Fibroblast of lung (primary cell): Measurements from ENCODE around the gene CEP131. TPM values are rescaled to one million over a fixed set of nuclear protein-coding genes. Genes with fewer than 3 reads are reported as not detected.

ENCODE experiments used
- DNase-seq, 2 donors: peaks; one replicate each; pipeline versions ENCODE4 v3.0.0 to v3.0.0-alpha.2; 2010; ENCODE audit warnings: low read depth in 2 of 2
- H2AFZ ChIP-seq: 2 replicates; pipeline ENCODE4 v1.5.1; 2012; ENCODE audit warnings: low read length, control low read depth, inconsistent platforms
- H3K27ac ChIP-seq: 2 replicates; pipeline ENCODE4 v1.5.1; 2011; ENCODE audit warnings: low read length, control low read depth; ENCODE audit not compliant: insufficient read depth
- H3K27me3 ChIP-seq: 2 replicates; pipeline ENCODE4 v1.5.1; 2011; ENCODE audit warnings: mild to moderate bottlenecking, low read length; ENCODE audit not compliant: control insufficient read depth, insufficient read depth
- H3K36me3 ChIP-seq: 2 replicates; pipeline ENCODE4 v1.5.1; 2011; ENCODE audit warnings: low read length; ENCODE audit not compliant: control insufficient read depth, insufficient read depth
- H3K4me1 ChIP-seq: 2 replicates; pipeline ENCODE4 v1.5.1; 2011; ENCODE audit warnings: low read length; ENCODE audit not compliant: control insufficient read depth, insufficient read depth; ENCODE audit errors: extremely low read depth
- H3K4me2 ChIP-seq: 2 replicates; pipeline ENCODE4 v1.5.1; 2011; ENCODE audit warnings: low read length, control low read depth; ENCODE audit not compliant: insufficient read depth; ENCODE audit errors: extremely low read depth
- H3K4me3 ChIP-seq, 4 experiments: fragments of 200-600 bp in 1 of 4; sonication (generic) in 1 of 4; replicated peaks in 1 of 4; 2 replicates each; pipeline ENCODE4 v1.5.1; 2011 to 2016; ENCODE audit warnings: low read length in 4 of 4, low read depth in 3 of 4, mild to moderate bottlenecking in 3 of 4, control low read depth in 2 of 4, inconsistent platforms in 1 of 4, mixed read lengths in 1 of 4; ENCODE audit not compliant: insufficient read depth in 1 of 4; ENCODE audit errors: control extremely low read depth in 1 of 4
- H3K79me2 ChIP-seq: 2 replicates; pipeline ENCODE4 v1.5.1; 2012; ENCODE audit warnings: mild to moderate bottlenecking, low read length, inconsistent platforms; ENCODE audit not compliant: control insufficient read depth, insufficient read depth
- H3K9ac ChIP-seq: 2 replicates; pipeline ENCODE4 v1.5.1; 2011; ENCODE audit warnings: mild to moderate bottlenecking, low read length, control low read depth; ENCODE audit not compliant: insufficient read depth
- H3K9me3 ChIP-seq: 2 replicates; pipeline ENCODE4 v1.5.1; 2012; ENCODE audit warnings: low read depth, low read length; ENCODE audit not compliant: control insufficient read depth, insufficient read depth
- H4K20me1 ChIP-seq: 2 replicates; pipeline ENCODE4 v1.5.1; 2011; ENCODE audit warnings: low read length; ENCODE audit not compliant: control insufficient read depth, insufficient read depth; ENCODE audit errors: extremely low read depth
- EZH2 ChIP-seq: IDR thresholded peaks from 2 replicates; pipeline ENCODE4 v1.5.1; 2012; ENCODE audit warnings: low read length, control low read depth, mild to moderate bottlenecking; ENCODE audit errors: missing control alignments
- polyA plus RNA-seq, 2 donors: library from polyadenylated mRNA; depleted of rRNA in 1 of 2; stranded (reverse) in 1 of 2; unstranded in 1 of 2; fragments of >200 nt; gene quantifications; 2 replicates each; pipeline ENCODE4 v1.2.1, GENCODE V29; 2011 to 2012; ENCODE audit warnings: missing spikeins in 1 of 2
- total RNA-seq: library from RNA; depleted of rRNA; stranded (reverse); fragments of >200 nt; gene quantifications from 2 replicates; pipeline ENCODE4 v1.2.1, GENCODE V29; 2014
- TF ChIP-seq, protein P1 (sequence below), 2 donors: IDR thresholded peaks in 1 of 2; conservative IDR thresholded peaks in 1 of 2; 1 replicate in 1 of 2; 2 replicates in 1 of 2; pipeline ENCODE4 v1.5.1; 2011 to 2012; ENCODE audit warnings: low read length in 2 of 2, control low read depth in 1 of 2, inconsistent platforms in 1 of 2, low read depth in 1 of 2, mild to moderate bottlenecking in 1 of 2

CEP131 gene
- total and polyA plus RNA-seq, 2 donors (not counting 1 experiment from before 2014, with no cell fraction given) = 2.0 to 7.4 TPM

DNA sequence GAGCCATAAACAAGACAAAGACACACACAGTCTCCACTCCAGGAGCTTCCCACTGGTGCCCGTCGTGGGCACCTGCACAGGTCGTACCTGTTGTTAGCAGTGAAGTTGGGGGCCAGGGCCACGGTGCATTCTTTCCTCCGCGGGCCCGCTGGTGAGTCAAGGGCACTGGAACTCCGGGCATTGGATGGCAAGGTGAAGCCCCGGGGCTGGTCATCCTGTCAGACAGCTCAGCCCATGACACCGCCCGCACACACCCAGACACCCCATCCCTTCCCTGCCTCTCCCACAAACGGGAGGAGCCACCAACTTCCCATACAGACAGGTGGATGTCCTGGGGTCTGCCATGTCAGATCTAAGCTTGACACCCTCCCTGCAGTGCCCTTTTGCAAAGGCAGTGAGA, 16.1 kb downstream of the CEP131 start:
- TF ChIP-seq, protein P1, sequence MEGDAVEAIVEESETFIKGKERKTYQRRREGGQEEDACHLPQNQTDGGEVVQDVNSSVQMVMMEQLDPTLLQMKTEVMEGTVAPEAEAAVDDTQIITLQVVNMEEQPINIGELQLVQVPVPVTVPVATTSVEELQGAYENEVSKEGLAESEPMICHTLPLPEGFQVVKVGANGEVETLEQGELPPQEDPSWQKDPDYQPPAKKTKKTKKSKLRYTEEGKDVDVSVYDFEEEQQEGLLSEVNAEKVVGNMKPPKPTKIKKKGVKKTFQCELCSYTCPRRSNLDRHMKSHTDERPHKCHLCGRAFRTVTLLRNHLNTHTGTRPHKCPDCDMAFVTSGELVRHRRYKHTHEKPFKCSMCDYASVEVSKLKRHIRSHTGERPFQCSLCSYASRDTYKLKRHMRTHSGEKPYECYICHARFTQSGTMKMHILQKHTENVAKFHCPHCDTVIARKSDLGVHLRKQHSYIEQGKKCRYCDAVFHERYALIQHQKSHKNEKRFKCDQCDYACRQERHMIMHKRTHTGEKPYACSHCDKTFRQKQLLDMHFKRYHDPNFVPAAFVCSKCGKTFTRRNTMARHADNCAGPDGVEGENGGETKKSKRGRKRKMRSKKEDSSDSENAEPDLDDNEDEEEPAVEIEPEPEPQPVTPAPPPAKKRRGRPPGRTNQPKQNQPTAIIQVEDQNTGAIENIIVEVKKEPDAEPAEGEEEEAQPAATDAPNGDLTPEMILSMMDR (conservative IDR thresholded peaks at IDR 0.05 in 1 of 2, IDR thresholded peaks at IDR 0.05 in 1 of 2; ENCODE audit: low read depth in 1 of 2, low read length in 2 of 2) = no peak
- no peak for TF ChIP-seq EZH2
- Histone ChIP-seq H3K27ac (no peak overlapping the region), H4K20me1 (no peaks in the 10 kb centered on the region)

DNA sequence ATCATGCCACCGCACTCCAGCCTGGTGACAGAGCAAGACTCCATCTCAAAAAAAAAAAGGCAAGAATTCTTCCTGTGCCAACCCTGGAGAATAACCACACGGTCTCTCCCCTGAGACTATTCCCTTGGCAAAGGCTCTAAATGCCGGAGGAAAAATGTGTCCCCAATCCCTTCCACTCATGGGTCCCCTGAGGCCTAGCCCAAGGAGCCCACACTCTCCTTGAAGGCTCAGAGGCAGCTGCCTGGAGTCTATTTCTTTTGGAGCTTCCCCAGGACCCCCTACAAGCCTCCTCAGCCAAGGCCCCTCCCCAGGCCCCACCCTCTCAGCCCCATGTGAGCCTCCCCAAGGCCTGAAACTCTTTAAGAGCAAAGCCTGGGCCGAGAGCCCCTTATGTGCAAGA, 16.6 kb downstream of the CEP131 start:
- Histone ChIP-seq H3K4me1 (no peaks in the 10 kb centered on the region), H3K4me2 (no peak overlapping the region), H2AFZ (no peak overlapping the region), H3K27ac (no peak overlapping the region), H3K27me3 (no peaks in the 10 kb centered on the region), H3K36me3 (peaks cover 3% of the 10 kb centered on the region), H3K9ac (no peak overlapping the region), H3K79me2 (no peaks in the 10 kb centered on the region), H4K20me1 (no peaks in the 10 kb centered on the region), H3K4me3 (no peak overlapping the region), H3K9me3 (no peaks in the 10 kb centered on the region)
- TF ChIP-seq, protein P1 (conservative IDR thresholded peaks at IDR 0.05 in 1 of 2, IDR thresholded peaks at IDR 0.05 in 1 of 2; ENCODE audit: low read depth in 1 of 2, low read length in 2 of 2) = no peak
- TF ChIP-seq EZH2 = no peak
- no peak for DNase-seq

More for the DNA sequence above, 16.1 kb downstream of the CEP131 start:
- no peaks in the 10 kb centered on the region for H3K9me3 ChIP-seq
- H3K4me1 ChIP-seq = no peaks in the 10 kb centered on the region
- H2AFZ ChIP-seq = no peak overlapping the region
- H3K4me2 ChIP-seq = no peak overlapping the region
- H3K27me3 ChIP-seq = no peaks in the 10 kb centered on the region
- H3K79me2 ChIP-seq = no peaks in the 10 kb centered on the region
- no peak overlapping the region for H3K4me3 ChIP-seq
- no peak for DNase-seq
- H3K36me3 ChIP-seq = peaks cover 3% of the 10 kb centered on the region
- no peak overlapping the region for H3K9ac ChIP-seq

DNA sequence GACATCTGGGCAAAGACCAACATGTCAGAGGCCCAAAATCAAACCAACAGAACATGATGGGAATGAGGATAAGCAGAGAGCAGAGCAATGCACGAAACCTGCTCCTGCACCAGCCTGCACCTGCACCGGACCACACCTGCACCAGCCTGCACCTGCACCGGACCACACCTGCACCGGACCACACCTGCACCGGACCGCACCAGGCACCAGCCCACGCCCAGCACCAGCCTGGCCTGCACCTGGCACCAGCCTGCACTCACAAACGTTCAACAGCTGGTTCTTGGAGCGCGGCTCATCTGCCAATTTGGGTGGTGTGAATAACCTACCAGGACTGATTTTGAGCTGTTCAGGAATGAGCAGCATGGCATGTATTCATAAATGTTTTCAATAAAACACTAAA, 18.2 kb downstream of the CEP131 start:
- Histone ChIP-seq H3K4me1 (no peaks in the 10 kb centered on the region), H4K20me1 (no peaks in the 10 kb centered on the region), H3K36me3 (peaks cover 3% of the 10 kb centered on the region), H3K4me3 (no peak overlapping the region), H3K4me2 (no peak overlapping the region), H3K27ac (no peak overlapping the region), H3K27me3 (no peaks in the 10 kb centered on the region), H3K79me2 (no peaks in the 10 kb centered on the region), H3K9me3 (no peaks in the 10 kb centered on the region), H2AFZ (no peak overlapping the region), H3K9ac (no peak overlapping the region)
- TF ChIP-seq, protein P1 (conservative IDR thresholded peaks at IDR 0.05 in 1 of 2, IDR thresholded peaks at IDR 0.05 in 1 of 2; ENCODE audit: low read depth in 1 of 2, low read length in 2 of 2) = no peak
- no peak for TF ChIP-seq EZH2
- no peak for DNase-seq
